CD4-positive, alpha-beta T cell treated with Interleukin-12 subunit alpha and Interleukin-12 subunit beta, for 1 hour (primary cell): ENCODE data around the gene BAIAP2.

Experiments used
- DNase-seq: peaks from one replicate; pipeline ENCODE4 v3.0.0-alpha.2; 2020

Gene BAIAP2

DNA sequence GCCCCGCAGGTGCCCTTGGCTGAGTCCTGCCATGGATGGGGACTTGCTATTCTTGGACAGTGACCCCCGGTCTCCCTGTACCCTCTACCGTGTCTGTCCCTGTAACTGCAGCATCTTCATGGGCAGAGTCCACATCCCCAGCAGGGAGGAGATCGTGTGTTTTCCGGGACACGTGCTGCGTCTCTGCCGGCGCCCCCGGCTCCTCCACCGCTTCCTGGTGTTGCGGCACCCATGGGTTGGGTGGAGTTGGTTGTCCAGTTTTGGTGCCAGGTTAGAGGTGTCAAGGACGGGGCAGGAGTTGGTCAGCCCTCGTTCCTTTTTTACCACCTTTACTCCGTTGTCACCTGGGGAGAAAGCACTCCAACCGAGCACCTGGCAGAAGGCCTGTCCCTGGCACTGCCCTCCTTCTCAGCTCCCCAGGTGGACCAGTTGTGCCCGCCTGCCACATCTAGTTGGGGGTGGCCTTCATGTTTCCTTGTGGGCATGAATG lies 20.0 kb downstream of the BAIAP2 start:
- no peak for DNase-seq

DNA sequence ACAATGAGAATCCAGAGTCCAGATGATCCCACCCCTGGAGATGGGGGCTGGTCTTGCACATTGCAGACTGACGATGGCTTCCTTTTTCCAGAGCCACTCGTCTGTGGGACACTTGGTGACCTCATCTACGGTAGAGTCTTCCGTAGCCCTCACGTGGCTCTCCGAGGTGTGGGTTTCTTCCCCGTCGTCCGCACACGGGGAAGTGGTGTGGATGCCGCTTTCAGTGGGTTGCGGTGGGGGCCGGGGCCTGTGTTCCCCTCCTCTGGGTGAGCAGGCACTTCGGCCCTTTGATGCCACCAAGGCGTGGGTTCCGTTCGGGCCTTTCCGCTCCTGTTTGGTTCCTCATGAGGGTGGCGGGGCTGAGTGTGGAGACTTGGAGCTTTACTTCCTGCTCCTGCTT lies 21.4 kb downstream of the BAIAP2 start:
- DNase-seq, result no peak

DNA sequence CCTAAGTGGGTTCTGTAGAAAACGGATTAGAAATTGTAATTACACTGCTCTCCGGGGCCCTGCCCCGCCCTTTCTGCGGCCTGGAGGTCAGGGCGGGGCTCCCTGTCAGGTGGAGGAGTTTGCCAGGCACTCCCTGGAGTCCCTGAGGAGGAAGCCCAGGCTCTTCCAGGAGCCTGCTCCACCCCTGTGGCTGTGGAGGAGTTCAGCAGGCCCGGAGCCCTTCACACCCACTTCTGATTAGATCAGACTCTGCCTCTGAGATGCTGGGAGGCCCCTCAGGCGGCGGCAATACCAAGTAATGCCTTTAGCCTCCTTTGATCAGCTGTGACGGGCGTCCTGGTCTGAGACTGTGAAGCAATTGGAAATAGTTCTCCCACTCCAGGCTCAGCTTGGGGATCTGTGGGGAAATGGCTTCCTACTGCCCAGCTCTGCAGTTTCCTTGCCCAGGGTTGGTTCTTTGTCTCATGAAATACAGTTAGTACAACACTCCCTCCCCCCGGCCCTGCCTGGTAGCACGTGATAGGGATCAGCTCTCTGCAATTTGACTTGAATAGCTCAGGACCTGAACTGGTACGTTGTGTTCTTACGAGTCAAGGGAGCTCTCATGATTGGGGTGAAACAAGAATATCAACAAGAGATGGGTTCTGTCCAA lies 22.3 kb downstream of the BAIAP2 start:
- no peak for DNase-seq

DNA sequence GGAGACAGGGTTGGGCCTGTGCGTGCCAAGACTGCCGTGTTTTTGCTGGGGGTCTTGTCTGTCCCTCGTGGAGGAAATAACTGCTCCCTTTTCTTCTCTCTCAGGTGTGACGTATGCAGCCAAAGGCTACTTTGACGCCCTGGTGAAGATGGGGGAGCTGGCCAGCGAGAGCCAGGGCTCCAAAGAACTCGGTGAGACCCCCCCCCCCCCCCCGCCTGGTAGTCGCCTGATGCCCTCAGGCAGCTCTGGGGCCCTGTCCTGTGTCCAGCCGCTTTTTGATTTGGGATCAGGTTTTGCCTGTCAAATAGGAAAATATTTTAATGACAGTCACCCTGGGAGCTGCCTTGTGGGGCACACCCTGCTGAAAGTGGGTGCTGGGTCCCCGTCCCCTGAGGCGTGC lies 22.8 kb downstream of the BAIAP2 start:
- no peak for DNase-seq

DNA sequence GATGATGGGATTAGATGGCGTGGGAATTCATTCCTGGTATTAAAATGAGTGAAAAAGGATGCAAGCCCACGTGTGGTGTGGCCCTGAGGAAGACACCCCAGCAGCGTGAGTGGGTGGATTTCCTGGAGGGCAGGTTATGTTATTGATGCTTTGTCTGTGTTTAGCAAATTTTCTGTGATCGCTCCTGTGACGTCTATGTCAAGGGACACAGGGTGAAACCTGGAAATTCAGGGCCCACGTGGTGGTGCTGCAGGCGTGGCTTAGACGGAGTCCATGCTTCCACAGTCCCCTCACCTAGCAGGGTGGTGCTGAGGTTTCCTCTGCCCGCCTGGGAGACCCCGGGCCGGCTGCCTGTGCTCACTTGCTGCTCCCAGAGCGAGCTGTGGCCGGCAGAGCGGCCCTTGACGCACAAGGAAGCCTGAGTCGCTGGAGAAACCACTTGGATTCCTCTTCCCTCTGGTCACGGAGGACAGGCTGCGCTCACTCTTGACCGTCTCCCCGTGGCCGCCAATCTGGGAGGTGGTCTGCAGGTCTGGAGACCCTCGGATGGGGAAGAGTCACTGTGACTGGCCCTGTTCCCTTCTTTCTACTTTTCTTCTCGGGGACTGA lies 23.4 kb downstream of the BAIAP2 start:
- DNase-seq, result no peak

DNA sequence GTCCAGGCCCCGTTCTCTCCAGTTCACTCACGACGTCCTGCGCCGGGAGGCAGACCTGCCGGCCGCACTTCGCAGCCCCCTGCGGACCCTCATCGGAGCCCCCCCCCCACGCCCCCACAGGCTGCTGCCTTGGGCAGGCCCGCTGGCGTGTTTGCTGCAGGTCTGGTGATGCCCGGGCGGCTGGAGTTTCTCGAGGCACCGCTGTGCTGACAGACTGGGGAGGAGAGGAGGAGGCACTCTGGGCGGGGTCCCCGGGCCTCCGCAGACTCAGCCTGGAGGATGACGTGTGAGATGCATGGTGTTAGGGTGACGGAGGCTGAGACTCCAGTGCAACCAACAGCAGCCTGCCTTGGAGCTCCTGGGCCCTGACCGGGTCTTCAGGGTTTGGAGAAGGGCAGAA lies 24.1 kb downstream of the BAIAP2 start:
- no peak for DNase-seq

DNA sequence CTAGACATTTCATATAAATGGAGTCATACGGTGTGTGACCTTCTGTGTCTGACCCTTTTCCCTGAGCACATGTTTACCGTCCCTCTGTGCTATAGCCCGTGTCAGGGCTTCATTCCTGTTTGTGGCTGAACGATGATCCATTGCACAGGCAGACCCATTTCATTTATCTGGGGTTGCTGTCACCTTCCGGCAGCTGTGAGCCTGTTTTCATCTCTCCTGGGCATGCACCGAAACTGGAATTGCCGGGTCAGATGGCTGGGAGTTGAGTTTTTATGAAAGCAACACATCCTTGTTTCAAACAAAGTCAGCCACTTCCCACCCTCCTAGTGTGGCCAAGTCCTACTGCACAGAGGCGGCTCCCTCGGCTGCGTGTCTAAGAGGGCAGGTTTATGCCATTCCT lies 25.5 kb downstream of the BAIAP2 start:
- DNase-seq, result no peak

DNA sequence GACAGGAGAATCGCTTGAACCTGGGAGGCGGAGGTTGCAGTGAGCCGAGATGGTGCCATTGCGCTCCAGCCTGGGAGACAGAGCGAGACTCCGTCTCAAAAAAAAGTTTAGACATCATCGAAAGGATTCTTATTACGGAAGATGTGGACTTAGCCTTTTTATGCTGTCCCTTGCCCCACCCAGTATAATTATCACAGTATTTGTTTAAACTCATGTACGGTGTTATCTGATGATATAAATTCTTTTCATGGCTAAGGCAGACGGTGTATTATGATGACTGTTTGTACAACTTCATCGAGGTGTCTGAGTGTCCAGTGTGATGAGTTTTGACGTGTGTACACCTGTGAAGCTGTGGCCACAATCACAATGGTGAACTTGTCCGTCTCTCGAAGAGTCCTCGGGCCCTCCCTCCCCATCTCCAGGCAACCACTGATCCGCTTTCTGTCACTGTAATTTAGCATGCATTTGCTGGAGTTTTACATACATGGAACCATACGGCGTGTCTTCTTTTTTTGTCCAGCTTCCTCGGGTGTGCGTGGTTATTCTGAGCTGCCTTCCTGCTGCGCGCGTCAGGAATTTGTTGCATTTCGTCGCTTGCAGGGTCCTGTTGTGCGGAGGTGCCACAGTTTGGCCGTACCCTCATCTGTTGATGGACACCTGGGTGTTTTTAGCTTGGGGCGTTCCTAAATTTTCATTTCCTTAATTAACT lies 26.2 kb downstream of the BAIAP2 start:
- DNase-seq, result no peak

DNA sequence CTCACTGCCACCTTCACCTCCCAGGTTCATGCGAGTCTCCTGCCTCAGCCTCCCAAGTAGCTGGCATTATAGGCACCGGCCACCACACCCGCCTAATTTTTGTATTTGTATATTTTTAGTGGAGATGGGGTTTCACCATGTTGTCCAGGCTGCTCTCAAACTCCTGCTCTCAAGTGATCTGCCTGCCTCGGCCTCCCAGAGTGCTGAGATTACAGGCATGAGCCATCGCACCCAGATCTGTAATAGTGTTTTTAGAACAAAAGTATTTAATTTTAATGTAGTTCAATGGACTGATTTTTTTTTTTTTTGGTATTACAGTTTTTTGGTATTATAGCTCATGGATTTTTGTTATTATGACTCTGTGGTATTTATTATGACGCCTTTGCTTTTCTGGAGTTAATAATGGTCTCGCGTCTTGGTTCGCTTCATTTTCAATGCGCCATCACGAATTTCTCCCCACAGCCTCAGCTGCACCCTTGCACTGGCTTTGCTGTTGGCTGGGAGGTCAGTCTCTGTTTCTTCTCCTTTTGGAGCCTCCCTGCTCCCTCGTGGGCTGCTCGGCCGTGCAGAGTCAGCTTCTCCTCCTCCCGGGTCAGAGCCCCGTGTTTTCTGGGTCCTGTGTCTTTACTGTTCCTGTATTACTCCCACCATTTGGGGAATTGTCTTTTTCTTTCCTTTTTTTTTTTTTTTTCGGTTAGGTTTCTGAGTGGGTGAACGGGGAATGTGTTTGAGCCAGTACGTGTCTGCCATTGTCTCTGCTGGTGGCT lies 27.2 kb downstream of the BAIAP2 start:
- no peak for DNase-seq

DNA sequence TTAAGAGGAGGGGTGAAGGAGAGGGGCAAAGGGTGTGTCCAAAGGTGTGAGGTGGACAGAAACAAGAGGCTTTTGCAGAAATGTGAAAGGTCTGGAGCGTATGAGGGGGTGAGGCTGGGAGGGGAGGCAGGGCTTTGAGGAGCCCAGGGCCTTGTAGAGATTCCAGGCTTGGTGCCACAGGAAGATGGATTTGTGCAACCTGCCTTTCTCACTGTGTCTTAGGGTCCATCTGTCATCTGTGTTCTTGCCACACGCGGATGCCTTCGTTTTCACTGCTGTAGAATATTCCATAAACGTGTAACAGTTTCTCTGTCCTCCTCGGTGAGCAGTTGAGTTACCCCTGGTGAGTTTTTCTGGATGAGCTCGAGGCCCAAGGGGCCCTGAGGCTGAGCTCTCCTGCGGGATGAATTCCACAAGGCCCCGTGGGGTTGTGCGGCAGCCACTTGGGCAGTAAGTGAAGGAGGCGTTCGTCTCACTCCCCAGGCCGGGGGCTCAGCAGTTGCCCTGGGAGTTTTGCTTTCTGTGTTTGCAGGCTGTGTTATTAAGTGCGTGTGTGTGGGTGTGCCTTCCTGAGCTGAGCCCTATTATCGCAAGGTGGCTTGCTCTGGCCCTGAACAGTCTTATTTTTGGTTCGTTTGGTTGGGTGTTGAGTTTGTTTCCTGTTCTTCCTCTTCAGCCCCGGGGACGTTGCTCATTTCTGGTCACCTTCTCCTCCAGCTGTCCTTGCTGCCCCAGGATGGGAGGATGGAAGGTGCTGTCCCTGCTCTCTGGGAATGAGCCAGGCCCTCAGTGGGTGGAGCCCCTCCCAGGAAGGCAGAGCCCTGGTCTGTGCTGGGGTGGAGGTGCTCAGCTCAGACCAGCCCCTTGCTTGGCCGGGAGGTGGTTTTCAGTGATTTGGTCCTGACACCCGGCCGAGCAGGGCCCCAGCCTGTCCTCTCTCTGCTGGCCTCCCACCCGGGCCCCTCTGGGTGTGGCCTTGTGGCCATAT lies 28.4 kb downstream of the BAIAP2 start:
- no peak for DNase-seq

DNA sequence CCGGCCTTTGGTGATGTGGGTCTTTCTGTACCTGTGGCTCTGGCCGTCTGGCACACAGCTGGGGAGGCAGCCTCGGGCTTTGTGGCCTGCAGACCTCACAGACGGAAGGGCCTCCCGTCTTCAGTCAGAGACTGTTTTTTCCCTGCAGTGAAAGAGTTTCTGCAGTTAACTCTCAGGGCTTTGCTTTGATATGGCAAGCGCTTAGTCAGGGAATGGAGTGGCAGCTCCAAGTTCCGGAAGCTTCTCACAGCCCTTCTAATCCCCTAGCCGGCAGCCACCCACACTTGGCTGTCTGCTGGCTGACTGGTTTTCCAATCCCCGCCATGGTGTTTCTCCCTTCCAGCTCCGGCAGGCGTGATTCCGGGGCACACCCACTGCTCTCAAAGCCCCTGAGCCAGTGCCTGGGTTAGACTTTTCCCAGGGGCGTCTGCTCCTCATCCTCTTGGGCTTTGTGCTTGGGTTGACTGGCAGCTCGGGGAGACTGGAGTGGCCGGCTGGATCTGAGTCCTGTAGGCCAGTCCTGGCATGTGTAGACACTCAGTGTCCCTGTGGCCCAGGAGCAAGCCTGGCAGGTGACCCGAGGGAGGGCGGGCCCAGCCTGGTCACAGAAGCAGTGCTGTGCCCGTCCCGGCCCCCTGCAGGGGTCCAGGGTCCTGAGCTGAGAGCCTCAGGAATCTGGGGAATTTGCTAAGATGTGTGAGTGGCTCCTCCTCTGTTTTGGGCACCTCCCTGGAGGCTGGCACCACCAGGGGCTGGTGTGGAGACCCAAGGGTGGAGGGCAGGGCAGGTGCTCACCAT lies 29.9 kb downstream of the BAIAP2 start:
- no peak for DNase-seq

DNA sequence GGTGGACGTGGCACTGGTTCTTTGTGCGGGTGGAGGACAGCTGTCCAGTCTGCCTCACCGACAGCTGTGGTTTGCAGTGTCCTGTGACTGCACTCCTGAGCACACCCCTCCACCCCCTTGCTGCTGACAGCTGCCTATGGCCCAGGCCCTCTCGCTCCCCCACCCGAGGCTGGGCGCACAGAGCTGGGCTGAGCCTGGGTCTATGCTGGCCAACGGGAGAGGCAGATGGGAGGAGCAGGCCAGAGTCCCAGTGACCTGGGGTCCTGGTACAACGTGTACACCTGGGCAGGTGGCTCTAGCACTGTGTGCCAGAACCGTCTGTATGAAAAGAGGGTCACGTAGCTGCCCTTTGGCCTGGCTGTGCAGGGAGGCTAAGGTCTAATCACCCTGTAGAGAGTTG lies 30.5 kb downstream of the BAIAP2 start:
- no peak for DNase-seq

DNA sequence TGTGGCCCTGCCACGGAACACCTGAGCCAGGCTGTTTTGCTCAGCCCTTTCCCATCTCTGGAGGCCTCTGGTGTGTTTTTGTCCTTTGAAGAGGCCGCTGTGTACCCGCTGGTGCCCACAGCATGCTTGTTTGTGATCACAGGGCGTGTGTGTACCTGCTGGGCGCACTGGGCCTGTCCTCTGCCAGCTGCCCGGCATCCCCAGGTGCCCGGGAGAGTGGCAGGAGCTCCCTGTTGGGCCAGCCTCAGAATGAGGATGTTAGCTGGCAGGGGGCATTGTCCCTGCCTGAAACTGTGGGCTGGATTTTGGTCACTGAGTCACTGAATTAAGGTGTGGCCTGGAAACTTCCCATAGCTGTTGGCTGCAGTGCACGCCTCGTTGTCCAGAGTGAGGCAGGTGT lies 31.1 kb downstream of the BAIAP2 start:
- no peak for DNase-seq

DNA sequence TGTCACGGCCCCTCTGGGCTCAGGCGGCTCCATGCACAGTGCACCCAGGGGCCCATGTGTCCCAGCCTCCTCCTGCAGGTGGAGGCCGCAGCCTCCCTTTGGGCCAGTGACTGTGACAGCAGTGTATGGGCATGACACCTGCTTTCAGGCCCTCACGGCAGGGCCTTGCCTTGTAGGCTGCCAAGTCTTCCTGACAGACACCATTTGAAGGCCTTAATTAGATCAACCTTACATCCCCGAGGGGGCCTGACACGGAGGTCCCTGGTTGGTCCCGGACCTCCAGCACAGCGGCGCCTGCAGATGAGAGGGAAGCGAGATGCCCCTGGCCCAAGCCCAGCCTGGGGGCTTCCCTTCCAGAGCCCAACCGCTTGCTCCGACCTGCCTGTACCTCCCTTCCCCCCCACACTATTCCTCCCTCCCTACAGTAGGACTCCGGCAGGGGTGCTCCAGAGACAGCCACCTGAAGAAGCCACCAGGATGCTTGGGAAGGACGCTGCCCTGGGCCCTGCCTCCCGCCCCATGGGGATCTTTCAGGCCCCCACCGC lies 31.9 kb downstream of the BAIAP2 start:
- DNase-seq, result no peak

DNA sequence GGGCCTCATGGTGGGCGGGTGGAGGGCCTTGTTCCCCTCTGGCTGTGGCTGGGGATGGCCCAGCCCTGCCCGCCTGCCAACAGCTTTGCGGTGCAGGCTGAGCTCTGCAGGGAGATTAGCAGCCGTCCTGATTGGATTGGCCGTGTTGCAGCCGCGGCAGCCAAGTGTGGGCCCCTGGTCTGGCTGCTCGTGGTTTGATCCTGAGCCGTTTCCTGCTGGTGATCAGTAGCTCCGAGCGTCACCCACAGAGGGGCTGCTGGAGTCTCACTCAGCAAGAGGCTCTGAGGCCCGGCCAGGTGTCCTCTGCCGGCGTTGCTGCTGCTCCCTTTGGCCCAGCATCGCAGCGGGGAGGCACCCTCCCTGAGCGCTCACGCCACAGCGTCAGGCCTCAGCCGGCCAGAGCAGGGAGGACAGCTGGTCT lies 32.5 kb downstream of the BAIAP2 start:
- DNase-seq, result no peak

DNA sequence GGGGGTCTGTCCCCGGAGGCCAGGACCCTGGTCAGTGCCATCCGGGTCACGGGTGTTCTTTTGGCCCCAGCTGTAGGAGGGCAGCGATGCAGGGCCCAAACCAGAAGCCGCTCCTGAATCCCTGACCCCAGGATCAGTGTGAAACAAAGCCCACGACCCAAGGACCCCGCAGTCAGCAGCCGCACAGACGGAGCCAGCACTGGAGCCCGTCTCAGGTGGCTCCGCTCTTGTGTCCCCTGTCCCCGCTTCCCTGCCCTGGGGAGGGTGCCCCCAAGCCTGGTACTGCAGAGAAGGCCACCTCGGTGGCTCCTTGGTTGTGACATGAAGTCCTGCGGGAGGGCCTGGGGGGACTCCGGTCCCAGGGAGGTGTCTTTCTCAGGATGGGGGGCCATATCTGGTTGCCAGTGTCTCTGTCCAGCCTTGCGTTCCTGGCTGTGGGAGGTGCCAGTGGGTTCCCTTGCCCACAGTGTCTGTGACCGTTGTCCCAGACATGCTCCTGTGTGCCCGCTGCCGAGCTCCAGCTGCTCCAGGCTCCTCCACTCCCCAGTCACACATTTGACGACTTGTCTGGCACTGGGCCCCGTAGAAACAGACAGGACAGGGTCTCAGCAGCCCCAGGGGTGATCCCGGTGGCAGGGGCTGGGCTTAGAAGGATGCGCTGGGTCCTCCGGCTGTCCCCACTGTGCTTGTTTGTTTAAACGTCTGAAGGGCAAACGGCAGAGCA lies 33.6 kb downstream of the BAIAP2 start:
- DNase-seq, result no peak

DNA sequence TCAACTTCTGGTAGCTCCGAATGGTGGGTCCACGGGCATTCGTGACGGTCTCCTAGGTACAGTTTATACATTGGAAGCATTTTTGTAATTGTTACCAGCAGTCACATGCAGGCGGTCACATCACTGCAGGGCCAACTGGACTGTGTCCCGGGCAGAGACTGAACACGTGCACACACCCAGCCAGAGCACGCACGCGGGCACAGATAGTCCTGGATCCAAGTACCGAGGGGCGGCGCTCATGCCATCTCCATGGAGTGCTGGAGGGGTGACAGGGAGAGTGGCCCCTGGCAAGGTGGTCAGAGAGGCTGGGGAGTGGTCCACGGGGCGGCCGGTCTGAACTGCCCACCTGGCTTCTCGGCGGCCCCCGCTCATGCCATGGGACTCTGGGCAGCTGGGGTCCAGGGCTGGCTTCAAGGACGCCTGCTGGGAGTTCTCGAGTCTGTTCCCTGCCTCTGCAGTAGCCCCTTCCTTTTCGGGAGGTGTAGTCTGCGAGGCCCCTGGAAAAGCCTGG lies 34.2 kb downstream of the BAIAP2 start:
- DNase-seq, result no peak

DNA sequence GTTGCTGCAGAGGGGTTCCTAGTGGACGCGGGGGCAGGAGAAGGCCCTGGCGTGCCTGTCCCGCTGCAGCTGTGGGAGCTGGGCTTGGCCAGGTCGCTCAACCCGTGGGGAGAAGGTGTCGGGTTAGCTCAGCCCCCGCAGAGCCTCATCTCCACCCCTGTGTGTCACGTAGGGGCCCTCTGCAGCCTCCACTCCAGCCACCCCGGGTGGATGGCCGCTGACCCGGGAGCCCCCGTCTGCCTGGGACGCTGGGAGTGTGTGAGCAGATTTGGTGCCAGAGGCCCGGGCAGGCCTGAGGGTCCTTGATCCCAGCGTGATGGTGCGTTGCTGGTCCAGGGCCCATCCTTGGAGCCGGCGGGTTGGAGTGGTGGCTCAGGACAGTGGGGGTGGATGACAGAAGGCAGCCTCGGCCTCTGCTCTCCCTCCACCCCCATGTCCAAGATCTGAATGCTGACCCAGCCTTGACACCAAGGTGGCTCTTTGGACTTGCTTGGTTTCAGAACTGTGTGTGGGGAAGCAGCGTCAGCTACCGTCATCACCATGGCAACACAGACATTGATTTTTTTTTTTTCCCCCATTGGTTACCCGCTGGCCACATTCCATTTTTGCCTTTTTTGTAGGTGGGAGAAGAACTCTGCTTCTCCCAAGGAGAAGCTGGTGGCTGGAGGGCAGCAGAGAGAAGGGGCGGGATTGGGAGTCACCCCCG lies 35.7 kb downstream of the BAIAP2 start:
- no peak for DNase-seq
